ENCODE measurements around the gene RPH3AL.

DNA sequence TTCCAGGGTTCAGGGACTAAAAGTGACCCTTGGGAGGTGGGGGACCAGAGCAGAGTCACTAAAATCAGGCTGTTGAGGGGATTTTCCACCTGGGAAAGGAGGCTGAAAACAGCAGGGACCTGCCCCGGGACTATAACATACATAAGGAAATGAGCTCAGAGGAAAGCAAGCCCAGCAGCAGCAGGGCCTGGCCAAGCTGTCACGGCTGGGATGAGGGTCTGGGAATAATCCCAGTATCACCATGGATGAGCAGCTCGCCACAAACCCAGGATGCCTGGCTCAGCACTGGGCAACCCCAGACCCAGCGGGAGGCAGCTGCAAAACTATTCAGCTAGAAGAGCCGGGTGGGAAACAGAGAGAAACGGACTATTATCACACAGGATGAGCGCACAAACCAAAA, 72.4 kb downstream of the RPH3AL start:
- no peak for TF ChIP-seq CTCF (IDR thresholded peaks at IDR 0.05)
- TF ChIP-seq ZFX (IDR thresholded peaks at IDR 0.05; ENCODE audit: borderline replicate concordance) = no peak

Data from 22Rv1 (cell line).